Epithelial cell of umbilical artery (primary cell): ENCODE results near the gene RHBDF2. TPM values are rescaled to one million over a fixed set of nuclear protein-coding genes. Genes with fewer than 3 reads are reported as not detected.

Experiments used
- total RNA-seq: library from RNA; depleted of rRNA; stranded (reverse); fragments of >200 nt; gene quantifications from 2 replicates; pipeline ENCODE4 v1.2.3, GENCODE V29; 2014

RHBDF2 gene
- 8.1 and 18.1 TPM in 2 replicates for total RNA-seq

DNA sequence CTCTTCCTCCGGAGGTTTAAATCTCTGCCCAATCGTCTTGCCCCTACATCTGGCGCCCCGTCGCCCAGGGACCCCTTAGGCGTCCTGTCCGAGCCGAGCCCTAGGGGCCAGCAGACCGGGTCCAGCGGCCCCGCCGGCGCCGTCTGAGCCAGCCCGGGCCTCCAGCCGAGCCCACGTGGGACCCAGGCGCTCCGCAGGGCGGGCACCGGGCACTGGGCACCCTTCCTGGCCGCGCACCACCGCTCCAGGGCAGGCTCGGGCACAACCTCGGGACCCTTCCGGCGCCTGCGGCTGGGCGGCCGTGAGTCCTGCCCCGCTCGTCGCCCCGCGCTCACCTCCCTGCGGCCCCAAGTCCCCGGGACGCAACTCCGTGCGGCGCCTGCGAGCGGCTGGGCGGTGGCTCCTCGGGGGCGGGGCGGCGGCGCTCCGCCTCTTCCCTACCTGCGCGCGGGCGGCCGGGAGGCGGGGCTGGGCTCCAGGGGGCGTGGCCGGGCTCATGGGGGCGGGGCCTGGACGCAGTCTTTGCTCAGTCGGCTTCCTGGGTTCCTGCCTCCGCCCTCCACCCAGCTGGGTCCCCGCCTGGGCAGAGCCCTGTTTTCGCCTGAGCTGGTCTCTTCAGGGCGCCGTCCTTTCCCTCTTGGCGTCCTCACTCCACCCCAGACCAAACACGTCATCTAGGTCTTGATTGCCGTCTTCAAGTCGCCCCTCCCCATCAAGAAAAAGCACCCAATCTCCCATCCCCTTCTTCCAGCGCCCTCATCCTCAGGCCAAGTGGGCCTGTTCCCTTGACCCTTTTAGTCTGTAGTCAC is at the start of gene RHBDF2:
Gene RHBDF2, minus strand, starts transcription at position 406 of the 809 bp plus-strand sequence. CDS start 19,899 bp downstream, outside the sequence.

DNA sequence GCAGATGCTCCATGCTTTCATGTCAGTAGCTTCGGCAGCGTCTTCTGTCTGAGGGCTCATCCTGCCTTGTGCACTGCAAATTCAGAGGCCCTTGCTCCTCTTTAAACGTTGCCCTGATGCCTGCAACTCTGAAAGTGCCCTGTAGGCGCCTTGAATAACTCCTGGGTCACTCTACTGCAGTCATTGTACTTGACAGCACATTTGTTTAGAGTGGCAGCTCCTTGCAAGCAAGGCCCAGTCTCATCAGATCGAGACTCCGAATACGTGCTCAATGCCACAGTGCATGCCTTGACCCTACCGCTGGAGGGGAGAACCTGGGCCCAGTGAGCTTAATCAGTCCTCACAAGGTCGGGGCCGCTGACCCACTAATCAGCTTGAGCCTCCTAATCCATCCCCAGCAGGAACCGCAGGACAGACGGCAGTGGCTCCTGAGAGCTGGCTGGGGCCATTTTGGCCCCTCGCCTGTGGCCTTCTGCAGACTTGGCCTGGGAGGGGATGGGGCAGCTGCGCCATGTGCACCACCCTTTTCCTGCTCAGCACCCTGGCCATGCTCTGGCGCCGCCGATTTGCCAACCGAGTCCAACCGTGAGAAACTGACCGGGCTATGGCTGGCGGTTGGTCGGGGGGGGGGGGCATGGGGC is 38.5 kb upstream of the RHBDF2 start, which contains the start of gene PRCD:
Gene PRCD, plus strand, starts transcription at position 414 of the 641 bp plus-strand sequence. Its CDS starts 98 bp downstream, at position 512.

DNA sequence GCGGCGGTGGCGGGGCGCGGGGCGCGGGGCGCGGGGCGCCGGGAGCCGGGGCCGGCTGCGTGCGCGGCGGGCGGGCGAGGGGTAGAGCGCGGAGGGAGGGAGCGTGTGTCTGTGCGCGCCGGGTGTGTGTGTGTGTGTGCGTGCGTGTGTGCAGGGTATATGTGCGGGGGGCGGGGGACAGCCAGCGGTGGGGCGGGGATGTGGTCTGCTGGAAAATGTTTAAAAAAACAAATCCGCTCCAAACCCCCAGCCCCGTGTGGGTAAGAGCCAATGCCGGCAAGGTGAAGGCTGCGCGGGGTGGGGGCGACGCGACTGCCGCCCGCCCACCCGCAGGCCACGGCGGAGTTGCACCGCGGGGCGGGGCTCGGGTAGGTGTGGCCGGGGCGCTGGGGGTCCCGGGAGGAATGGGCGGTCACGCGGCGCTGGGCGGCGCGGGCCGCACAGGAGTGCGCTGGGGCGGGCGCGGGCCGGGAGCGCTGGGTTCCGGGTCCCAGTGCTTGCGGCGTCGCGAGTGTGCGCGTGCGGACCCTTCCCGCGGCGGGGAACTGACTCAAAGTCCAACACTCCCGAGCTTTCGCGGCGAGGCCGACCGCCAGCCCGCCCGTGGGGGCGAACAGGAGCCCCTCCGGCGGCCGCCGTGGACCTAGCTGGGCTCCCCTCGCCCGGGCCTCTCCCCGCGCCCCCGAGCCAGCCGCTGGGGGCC is 36.5 kb upstream of the RHBDF2 start, which contains the start of gene CYGB:
Gene CYGB, minus strand, starts transcription at position 132 of the 703 bp plus-strand sequence. CDS start 167 bp downstream, outside the sequence.

DNA sequence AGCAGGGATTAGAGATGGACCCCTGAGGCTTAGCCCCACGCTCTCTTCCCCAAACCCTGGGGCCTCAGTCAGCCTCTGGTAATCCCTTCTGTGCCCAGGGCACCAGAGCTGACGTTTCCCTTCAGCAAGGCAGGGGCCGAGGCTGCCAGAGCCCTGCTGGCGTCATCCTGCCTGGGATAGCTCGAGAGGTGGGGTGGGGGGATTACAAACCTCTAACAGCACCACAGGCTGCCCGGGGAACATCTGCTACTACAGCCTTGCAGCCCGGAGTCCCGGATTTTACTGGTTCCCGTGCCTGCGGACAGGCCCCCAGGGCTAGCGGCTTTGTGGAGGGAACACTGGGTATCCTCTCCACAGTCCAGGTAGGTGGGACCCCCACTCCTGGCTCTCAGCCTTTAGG is 33.9 kb downstream of the RHBDF2 start, which contains the start of gene AANAT:
Gene AANAT, plus strand, starts transcription at position 238 of the 400 bp plus-strand sequence. CDS start 1,144 bp downstream, outside the sequence.

DNA sequence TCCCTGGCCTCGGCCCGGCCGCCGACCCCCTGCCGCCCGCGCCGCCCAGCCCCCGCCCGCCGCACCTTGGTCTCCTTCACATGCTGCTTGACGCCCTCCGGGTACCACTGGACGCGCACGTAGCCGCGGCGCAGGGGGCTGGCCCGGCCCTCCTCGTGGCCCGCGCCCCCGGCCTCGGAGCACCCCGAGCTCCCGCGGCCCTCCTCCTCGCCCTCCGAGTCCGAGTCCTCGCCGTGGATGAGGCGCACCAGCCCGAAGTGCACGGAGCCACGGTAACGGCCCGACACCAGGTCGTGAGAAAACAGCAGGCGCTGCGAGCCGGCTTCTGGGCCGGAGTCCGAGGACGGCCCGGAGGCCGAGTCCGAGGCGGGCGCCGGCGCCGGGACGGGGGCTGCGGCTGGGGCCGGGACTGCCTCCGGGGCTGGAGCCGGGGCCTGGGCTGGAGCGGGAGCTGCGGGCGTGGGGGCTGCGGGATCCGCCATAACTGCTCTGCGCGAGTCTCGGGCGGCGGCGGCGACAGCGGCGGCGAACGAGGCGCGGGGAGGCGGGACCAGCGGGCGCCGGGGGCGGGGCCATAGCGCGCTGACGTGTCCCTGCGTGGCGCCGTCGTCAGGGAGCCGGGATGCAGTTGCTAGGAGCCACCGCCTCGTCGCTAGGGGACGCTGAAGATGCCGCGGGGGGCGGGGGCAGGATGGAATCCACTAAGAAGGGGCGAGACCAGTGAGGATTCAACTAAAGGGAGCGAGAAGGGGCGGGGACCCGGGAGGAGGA is 48.4 kb downstream of the RHBDF2 start, which contains the start of gene UBE2O:
Gene UBE2O, minus strand, starts transcription at position 493 of the 771 bp plus-strand sequence. Its CDS starts 11 bp downstream, at position 482.

Other genes starting within 250 kb of the RHBDF2 start
- gene UBALD2, start 236.1 kb downstream of the RHBDF2 start, total RNA-seq, result 4.0 and 6.2 TPM in 2 replicates
- gene QRICH2, start 193.1 kb downstream of the RHBDF2 start, total RNA-seq, result 1.9 and 2.7 TPM in 2 replicates
- gene PRPSAP1, start 147.5 kb downstream of the RHBDF2 start, total RNA-seq, result 38.8 and 47.7 TPM in 2 replicates
- gene SPHK1, start 116.8 kb downstream of the RHBDF2 start, total RNA-seq, result 30.5 and 148 TPM in 2 replicates
- gene UBE2O, start 48.3 kb downstream of the RHBDF2 start, total RNA-seq, result 13.7 and 18.5 TPM in 2 replicates
- not detected in 2 replicates for gene AANAT, start 33.8 kb downstream of the RHBDF2 start, total RNA-seq
- gene CYGB, start 36.3 kb upstream of the RHBDF2 start, total RNA-seq, result 0.32 and 0.46 TPM in 2 replicates
- gene PRCD, start 38.6 kb upstream of the RHBDF2 start, total RNA-seq, result not detected in 2 replicates
- gene ST6GALNAC2, start 84.4 kb upstream of the RHBDF2 start, total RNA-seq, result 0.65 and 1.1 TPM in 2 replicates
- gene ST6GALNAC1, start 142.3 kb upstream of the RHBDF2 start, total RNA-seq, result not detected in 2 replicates
- 63.3 and 114 TPM in 2 replicates for gene MXRA7, start 209.5 kb upstream of the RHBDF2 start, total RNA-seq
- gene JMJD6, start 225.2 kb upstream of the RHBDF2 start, total RNA-seq, result 22.4 and 22.9 TPM in 2 replicates
- gene METTL23, start 225.4 kb upstream of the RHBDF2 start, total RNA-seq, result 22.4 and 24.0 TPM in 2 replicates
- gene SRSF2, start 235.9 kb upstream of the RHBDF2 start, total RNA-seq, result 189 and 281 TPM in 2 replicates
- 22.1 and 28.9 TPM in 2 replicates for gene MFSD11, start 236.7 kb upstream of the RHBDF2 start, total RNA-seq